K562 treated with DMSO at 1 percent for 48 hours (cell line): ENCODE data around the gene SHMT2. TPM values are rescaled to one million over a fixed set of nuclear protein-coding genes. Genes with fewer than 3 reads are reported as not detected.

ENCODE experiments used
- total RNA-seq: library from RNA; unstranded; fragments of 300-600 nt; gene quantifications from 2 replicates; pipeline ENCODE4 v1.2.3, GENCODE V29; 2022; ENCODE audit warnings: low replicate concordance; ENCODE audit errors: extremely low read depth

Gene SHMT2
- total RNA-seq = not detected in 2 replicates

GRCh38 chr12:57229634-57230380 lies at the start of gene SHMT2:
Gene SHMT2, plus strand, starts transcription at chr12:57229711. Its CDS starts 68 bp downstream, at chr12:57229779.

GRCh38 chr12:57216014-57216911 lies 13.2 kb upstream of the SHMT2 start, which contains the start of gene NXPH4:
Gene NXPH4, plus strand, starts transcription at chr12:57216794. Its CDS starts 176 bp downstream, at chr12:57216970.

GRCh38 chr12:57250956-57251355 lies 21.4 kb downstream of the SHMT2 start, which contains the start of gene STAC3:
Gene STAC3, minus strand, starts transcription at chr12:57251187. Its CDS starts 1,551 bp downstream, at chr12:57249636.

Other genes starting within 250 kb of the SHMT2 start
- not detected in 2 replicates for gene ZBTB39, start 223.2 kb upstream of the SHMT2 start, total RNA-seq
- gene TAC3, start 213.2 kb upstream of the SHMT2 start, total RNA-seq = not detected in 2 replicates
- gene MYO1A, start 179.6 kb upstream of the SHMT2 start, total RNA-seq = not detected in 2 replicates
- gene NEMP1, start 150.9 kb upstream of the SHMT2 start, total RNA-seq = not detected in 2 replicates
- gene NAB2, start 140.6 kb upstream of the SHMT2 start, total RNA-seq = not detected in 2 replicates
- not detected in 2 replicates for gene STAT6, start 118.3 kb upstream of the SHMT2 start, total RNA-seq
- not detected in 2 replicates for gene LRP1, start 101.2 kb upstream of the SHMT2 start, total RNA-seq
- not detected in 2 replicates for gene LRP1-AS, start 82.1 kb upstream of the SHMT2 start, total RNA-seq
- not detected in 2 replicates for gene NXPH4, start 12.9 kb upstream of the SHMT2 start, total RNA-seq
- not detected in 2 replicates for gene STAC3, start 21.5 kb downstream of the SHMT2 start, total RNA-seq
- gene R3HDM2, start 201.3 kb downstream of the SHMT2 start, total RNA-seq = not detected in 2 replicates
- gene INHBC, start 205.1 kb downstream of the SHMT2 start, total RNA-seq = not detected in 2 replicates
- gene INHBE, start 225.6 kb downstream of the SHMT2 start, total RNA-seq = not detected in 2 replicates
- not detected in 2 replicates for gene GLI1, start 230.1 kb downstream of the SHMT2 start, total RNA-seq